GM10847 (cell line): ENCODE results near the gene OTOG.

Experiments
- POLR2A ChIP-seq: IDR thresholded peaks from 2 replicates; pipeline ENCODE4 v1.6.1; 2011; ENCODE audit not compliant: insufficient read length; ENCODE audit errors: extremely low read depth

Gene OTOG

DNA sequence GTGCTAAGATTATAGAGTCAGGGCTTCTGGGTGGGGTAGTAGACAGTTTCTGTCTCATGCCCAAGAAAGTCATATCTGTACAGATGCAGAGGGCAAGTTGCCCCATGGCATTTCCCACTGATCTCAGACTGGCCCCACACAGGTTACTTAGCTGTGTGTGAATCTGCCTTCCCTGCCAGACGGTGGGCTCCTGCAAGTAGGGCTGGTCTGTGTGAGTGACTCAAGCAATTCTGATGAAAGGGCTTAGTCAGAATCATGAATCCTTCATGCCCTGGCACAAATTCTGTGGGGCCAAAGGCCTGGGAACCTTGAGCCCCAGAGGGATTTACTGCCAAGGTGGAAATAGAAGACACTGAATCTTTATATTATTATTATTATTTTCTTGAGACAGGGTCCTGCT is 33.2 kb upstream of the OTOG start:
- TF ChIP-seq POLR2A, result no peak

DNA sequence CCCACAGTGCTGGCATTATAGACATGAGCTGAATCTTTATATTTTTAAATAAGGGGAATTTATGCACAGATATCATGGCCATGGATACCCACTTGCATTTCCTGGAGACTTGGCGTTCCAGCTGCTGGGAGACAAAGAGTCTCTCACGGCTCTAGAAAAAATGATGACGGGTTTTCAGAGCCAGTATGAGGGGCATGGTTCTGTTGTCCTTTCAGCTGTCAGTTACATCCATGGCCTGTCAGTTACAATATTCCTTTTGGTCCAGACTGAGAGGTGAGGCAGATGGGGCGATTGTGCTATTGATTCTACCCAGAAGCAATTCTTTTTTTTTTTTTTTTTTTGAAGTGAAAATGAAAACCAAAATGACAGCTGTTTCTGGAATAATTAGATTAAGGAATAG is 32.6 kb upstream of the OTOG start:
- no peak for TF ChIP-seq POLR2A

GRCh38 chr11:17515443-17516176 is 31.4 kb upstream of the OTOG start:
- no peak for TF ChIP-seq POLR2A

GRCh38 chr11:17516551-17517150 is 30.4 kb upstream of the OTOG start:
- no peak for TF ChIP-seq POLR2A

- no peak for TF ChIP-seq POLR2A
Observed at GRCh38 chr11:17517186-17517585, 29.9 kb upstream of the OTOG start.

- TF ChIP-seq POLR2A, result no peak
Observed at GRCh38 chr11:17518366-17518765, 28.7 kb upstream of the OTOG start.

DNA sequence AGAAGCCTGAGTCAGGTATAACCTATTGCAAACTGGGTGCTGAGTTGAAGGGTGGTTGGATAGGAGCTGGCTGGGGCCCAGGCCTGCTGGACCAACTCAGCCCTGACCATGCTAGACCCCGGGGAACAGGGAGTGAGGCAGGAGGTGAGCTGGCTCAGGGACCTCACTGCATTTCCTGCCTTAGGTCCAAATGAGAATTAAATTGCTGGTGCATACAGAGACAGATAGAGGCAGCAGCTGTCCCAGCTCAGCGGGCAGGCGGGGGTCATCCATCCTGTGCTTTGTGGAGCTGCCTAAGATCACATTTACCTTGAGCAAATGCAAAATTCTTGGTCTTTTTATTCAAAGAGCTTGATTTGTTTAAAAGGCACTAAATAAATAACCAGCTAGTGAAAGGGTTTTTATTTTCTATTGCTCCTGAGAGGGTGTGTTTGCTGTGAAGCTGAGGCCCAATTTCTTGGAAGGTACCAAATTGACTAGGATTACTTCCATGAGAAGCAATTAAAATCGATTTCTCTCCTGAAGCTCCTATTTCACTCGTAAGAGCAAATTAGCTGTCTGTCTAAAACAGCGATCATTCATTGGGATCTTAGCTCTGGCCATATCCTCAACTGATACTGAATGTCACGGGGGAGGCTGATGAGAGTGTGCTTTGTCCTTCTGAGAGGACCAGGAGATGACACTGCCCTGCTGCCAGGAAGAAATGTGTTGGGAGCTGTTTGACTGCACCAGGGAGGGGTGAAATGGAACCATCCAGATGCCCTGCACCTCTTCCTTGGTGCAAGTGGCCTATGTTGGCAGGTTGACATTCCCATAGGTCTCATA is 27.8 kb upstream of the OTOG start:
- no peak for TF ChIP-seq POLR2A

GRCh38 chr11:17521106-17521900 is 25.8 kb upstream of the OTOG start:
- TF ChIP-seq POLR2A, result no peak

- no peak for TF ChIP-seq POLR2A
Observed at GRCh38 chr11:17522655-17523054, 24.4 kb upstream of the OTOG start.

DNA sequence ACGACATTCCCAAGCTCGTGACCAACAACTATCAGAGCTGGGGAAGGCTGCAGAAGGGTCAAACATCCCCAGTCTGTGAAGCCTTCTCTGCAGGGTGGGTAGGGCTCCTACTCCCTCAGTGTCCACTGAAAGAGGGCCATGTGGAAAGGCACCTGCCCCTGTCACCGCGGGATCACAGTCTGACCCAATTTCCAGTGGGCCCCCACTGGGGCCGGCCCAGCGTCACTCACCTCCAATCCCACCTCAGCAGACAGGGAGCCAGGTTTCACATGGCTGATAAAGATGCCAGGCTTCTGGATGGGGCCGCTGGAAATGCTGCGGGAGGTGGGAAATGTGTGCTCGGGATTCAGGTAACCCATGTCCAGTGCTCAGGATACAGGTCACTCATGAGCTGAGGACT is 22.8 kb upstream of the OTOG start:
- TF ChIP-seq POLR2A, result no peak

GRCh38 chr11:17525570-17525969 is 21.5 kb upstream of the OTOG start:
- TF ChIP-seq POLR2A, result no peak

- TF ChIP-seq POLR2A, result no peak
Observed at GRCh38 chr11:17526326-17526725, 20.7 kb upstream of the OTOG start.

DNA sequence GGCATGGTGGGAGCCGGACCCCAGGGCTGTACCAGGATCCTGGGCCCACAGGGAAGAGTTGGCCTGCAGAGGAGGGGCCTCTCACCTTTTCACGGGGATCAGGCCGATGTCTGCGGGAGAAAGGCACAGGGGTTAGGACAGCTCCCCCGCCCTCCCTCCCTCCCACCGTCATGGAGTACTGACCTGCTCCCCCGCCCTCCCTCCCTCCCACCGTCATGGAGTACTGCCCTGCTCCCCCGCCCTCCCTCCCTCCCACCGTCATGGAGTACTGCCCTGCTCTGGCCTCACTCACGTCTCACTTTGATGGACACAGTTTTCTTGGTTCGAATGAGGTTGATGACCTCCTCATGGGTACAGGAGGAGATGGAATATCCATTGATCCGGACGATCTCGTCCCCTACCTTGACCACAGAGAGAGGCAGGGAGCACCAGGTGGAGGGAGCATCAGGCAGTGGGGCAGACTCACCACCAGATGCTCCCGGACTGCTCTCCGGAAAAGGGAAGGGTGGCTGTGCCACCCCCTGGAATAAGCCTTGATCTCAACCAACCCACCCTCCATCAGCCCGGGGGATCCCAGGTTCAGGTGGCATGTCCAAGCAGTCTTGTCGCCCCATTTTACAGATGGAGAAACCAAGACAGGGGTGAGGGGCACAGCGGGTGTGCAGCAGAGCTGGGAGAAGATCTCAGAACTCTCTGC is 20.0 kb upstream of the OTOG start:
- TF ChIP-seq POLR2A, result no peak

GRCh38 chr11:17527628-17527995 is 19.4 kb upstream of the OTOG start:
- TF ChIP-seq POLR2A, result no peak

DNA sequence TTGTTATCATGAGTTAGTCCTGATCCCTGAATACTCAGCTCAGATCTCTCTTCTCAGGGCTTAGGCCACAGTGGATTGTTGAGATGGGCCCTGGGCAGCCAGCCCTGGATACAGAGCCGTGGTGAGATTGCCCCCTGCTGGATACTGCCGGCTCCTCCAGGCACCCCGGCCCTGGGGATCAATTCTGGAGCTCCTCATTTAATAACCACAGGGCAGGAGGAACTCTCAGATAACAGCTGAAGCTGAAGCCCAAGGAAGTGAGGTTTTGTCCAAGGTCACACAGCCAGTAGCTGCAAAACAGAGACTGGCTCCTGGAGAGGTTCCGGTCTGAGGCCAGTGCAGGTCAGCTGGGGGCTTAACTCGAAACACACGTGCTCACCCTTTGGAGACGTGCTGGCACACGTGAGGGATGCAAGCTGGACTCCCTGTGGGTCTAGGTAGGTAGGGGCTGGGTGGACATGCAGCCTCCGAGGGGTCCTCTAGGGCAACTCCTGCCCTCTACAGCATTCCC is 18.8 kb upstream of the OTOG start:
- TF ChIP-seq POLR2A, result no peak
